ENCODE results near the gene L3MBTL4.

The L3MBTL4 gene

GRCh38 chr18:6363216-6363615 lies 51.5 kb downstream of the L3MBTL4 start:
- no peak for DNase-seq

- DNase-seq: no peak
Measured at GRCh38 chr18:6362559-6363129, 52.1 kb downstream of the L3MBTL4 start.

- no peak for DNase-seq
Measured at GRCh38 chr18:6357668-6358067, 57.0 kb downstream of the L3MBTL4 start.

GRCh38 chr18:6355789-6356589 lies 58.7 kb downstream of the L3MBTL4 start:
- DNase-seq: no peak

GRCh38 chr18:6352275-6352674 lies 62.4 kb downstream of the L3MBTL4 start:
- no peak for DNase-seq

GRCh38 chr18:6342990-6343389 lies 71.7 kb downstream of the L3MBTL4 start:
- DNase-seq: no peak

- DNase-seq: no peak
Measured at GRCh38 chr18:6341709-6342108, 73.0 kb downstream of the L3MBTL4 start.

GRCh38 chr18:6341303-6341702 lies 73.4 kb downstream of the L3MBTL4 start:
- DNase-seq: no peak

GRCh38 chr18:6340121-6340520 lies 74.6 kb downstream of the L3MBTL4 start:
- DNase-seq: no peak

GRCh38 chr18:6336239-6336638 lies 78.5 kb downstream of the L3MBTL4 start:
- no peak for DNase-seq

- DNase-seq: no peak
Measured at GRCh38 chr18:6333981-6334380, 80.7 kb downstream of the L3MBTL4 start.

- DNase-seq: no peak
Measured at GRCh38 chr18:6331872-6332271, 82.8 kb downstream of the L3MBTL4 start.

GRCh38 chr18:6330786-6331185 lies 83.9 kb downstream of the L3MBTL4 start:
- DNase-seq: no peak

GRCh38 chr18:6328621-6329010 lies 86.1 kb downstream of the L3MBTL4 start:
- DNase-seq: no peak

GRCh38 chr18:6327895-6328620 lies 86.7 kb downstream of the L3MBTL4 start:
- no peak for DNase-seq

GRCh38 chr18:6327485-6327884 lies 87.2 kb downstream of the L3MBTL4 start:
- no peak for DNase-seq

GRCh38 chr18:6326566-6326965 lies 88.1 kb downstream of the L3MBTL4 start:
- DNase-seq: no peak

- no peak for DNase-seq
Measured at GRCh38 chr18:6323319-6323889, 91.3 kb downstream of the L3MBTL4 start.

- no peak for DNase-seq
Measured at GRCh38 chr18:6315517-6316331, 99.0 kb downstream of the L3MBTL4 start.

GRCh38 chr18:6313415-6313814 lies 101.3 kb downstream of the L3MBTL4 start:
- DNase-seq: no peak

- DNase-seq: no peak
Measured at GRCh38 chr18:6311456-6312215, 103.1 kb downstream of the L3MBTL4 start.

GRCh38 chr18:6310714-6311113 lies 104.0 kb downstream of the L3MBTL4 start:
- no peak for DNase-seq
